GM19328 (cell line): ENCODE results near the gene FERMT2.

Experiments
- ATAC-seq: cut with Tn5 transposase; IDR thresholded peaks from one replicate; pipeline ENCODE4 v1.9.1; 2021; ENCODE audit warnings: mild to moderate bottlenecking, moderate library complexity; ENCODE audit not compliant: unreplicated experiment

FERMT2 gene

DNA sequence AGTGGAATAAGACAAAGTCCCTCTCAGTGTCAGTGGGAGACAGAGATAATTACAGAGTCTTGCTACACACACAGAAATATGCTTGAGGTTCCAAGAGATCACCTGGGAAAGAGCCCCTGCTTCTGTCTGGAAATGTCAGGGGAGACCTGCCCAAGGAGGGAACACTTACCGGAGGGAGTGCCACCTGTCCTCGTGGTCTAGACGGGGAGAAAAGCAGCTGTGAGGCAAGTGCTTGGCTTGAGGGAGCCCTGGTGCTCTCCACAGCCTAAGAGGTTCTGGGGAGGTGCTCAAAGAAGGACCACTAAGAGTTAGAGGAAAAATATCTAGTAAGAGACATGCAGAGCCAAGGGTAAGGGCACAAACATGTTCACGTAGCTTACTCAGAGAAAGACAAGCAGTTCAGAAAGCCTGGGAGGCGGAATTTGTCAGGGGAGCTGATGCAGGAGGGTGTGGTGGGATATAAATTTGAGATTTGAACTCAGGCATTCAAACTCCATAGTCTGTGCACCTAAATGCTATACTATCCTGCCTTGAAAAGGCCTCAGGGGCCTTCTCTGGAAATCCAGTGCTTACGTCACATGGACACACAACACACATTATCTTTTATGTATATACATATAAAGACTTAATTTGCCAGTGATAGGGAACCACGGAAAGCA lies 121.2 kb downstream of the FERMT2 start:
- ATAC-seq = no peak

DNA sequence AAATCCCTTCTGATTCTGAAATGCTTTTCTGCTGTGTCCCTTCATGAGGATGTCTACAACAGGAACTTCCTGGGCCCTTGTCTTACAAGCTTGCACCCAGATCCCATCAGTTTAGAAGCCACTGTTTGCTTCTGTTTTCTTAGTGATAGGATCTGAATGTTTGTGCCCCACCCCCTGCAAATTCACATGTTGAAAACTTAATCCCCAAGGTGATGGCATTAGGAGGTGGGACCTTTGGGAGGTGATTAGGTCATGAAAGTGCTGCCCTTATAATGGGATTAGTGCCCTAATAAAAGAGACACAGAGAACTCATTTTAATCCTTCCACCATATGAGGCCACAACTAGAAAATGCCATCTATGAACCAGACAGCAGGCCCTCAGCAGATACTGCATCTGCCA lies 123.4 kb downstream of the FERMT2 start:
- no peak for ATAC-seq

DNA sequence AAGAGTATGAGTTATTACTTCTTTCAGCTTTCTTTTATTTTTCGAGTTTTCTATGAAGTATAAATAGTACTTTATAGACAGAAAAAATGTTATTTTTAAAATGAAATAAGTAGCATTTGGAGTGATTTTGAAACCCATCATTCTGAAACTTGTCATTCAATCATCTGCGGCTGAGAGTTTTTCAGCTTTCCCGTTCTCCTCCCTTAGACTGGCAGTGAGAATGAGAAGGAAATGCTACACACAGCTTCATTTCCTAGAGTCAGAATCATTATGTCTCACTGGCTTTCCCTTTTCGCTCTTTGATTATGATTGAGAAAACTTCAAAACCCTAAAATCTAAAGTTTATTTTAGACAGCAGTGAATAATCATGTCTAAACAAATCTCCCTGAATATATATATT lies 125.8 kb downstream of the FERMT2 start:
- ATAC-seq = no peak

DNA sequence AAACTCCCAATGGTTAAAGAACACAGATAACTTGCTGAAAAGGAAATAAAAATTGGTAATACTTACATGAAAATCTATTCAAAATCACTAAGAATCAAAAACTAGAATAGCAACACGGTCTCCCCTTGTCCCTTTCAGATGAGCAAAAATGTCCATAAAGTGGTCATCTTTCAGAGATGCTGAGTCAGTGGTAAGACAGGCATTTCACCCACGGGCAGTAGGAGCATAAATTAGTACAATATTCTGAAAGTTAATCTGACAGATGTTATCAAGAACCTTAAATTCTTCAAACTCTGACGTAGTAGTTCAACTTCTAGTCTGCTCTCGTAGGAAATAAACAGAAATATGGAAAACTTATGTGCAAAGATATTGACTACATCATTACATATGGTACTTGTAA lies 126.4 kb downstream of the FERMT2 start:
- ATAC-seq = no peak

DNA sequence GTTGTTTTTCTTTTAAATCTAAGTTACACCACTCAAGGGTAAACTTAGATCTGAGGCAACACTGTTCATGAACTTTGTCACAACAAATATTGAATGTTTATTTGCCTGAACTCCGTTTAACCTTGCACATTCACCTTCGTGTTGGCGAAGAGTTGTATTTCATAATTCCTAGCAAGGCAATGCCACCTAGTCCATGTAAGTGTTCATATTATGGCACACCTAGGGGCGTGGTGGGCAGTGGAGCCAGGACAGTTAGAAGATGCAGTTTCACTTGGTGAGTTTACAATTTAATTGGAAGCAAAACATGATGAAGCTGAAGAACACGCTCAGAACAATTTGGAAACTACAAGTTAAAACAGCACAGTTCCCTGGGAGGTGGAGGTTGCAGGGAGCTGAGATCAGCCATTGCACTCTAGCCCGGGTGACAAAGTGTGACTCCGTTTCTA lies 129.0 kb downstream of the FERMT2 start:
- ATAC-seq = no peak

DNA sequence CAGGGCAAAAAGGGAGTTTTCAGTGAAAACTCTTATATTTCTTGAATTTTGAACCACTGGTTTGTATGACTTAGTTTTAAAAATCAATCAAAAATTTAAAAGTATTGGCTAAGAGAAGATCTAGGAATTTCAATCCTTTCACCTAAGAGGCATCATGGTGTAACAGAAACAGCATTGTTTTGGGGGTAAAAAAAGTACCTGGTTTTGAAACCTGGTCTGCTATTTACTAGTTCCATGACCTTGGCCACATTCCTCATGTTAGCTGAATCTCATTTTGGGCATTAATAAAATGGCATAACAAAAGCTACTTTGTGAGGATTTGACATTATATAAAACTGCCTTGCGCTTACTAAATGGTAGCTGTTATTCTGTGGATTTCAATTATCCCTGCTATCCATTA lies 142.7 kb downstream of the FERMT2 start:
- no peak for ATAC-seq
